Amniotic epithelial cell (primary cell): ENCODE results near the gene KRTAP3-3.

Source experiments
- DNase-seq: peaks from one replicate; pipeline ENCODE4 v3.0.0-alpha.2; 2010; ENCODE audit warnings: low read depth

KRTAP3-3 gene

DNA sequence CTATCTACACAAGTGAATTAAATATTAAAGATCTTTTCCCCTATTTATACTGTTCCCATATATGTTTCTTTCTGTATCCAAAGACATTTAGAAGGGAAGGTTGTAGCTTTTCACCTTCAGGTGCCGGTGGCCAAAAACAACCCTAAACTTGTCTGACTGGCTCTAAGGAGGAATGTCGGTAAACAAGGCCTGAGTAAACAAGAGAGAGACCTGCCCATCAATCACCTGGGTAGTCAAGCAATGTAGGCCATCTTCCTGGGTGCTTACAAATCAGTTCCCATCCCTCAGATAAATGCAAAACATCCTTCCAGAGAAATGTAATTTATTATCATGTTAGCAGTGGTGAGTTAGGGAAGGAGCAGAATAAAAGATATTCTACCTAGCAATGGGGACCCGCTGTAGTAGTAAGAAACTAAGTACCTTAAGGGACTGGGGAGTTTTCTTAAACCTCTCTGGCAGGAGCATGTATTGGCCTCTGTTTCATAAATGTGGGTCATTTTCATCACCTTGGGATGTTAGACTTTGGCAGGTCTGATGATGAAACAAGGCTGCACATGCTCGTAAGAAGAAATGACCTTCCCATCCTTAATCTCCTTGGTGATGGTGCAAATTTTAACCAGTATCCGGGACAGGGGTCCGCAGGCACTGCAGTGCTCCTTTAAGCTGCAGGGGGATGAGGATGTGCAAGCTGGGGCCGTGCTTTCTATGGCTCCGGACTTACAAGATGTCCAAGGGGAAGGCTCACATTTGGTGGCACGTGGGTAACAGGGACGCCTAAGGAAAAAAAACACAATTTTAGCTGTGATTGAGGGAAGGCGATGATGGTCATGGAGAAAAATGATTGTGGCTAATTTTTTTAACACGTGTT is 35.6 kb downstream of the KRTAP3-3 start:
- DNase-seq = no peak

DNA sequence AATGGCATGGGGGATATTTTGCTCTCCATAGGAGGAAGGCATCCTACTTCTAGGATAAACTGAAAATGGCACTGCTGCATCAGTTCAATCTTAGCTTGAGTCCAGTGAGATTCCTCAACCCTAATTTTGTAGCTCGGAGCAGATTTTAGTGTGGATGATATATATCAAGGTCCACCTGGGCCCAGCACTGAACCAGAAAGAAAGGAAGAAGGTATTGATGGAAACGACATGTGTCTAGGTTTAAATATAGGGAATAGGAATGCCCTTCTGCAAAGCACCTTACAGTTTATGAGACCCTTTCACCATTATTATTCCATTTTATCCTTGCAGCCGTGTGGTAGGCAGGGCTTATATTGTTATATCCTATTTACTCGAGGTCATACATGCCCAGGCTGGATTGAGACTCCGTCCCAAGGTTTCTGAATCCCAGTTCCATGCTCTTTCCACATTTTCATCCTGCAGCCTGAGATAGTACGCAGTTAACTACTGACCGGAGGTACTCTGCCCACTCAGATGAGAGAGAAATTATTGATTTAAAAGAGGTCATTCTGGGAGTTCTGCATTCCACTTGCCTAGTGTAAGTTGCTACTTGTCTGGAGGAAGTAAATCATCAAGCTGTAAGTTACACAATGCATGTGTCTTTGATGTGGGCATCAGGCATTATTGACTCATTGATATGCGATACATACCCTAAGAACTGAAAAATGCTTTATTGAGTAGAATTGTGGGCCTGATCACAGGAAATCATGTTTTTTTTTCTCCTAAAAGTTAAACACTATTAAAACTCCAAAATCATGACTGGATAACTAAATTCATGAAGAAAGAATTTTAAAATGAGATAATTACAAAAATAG is 37.3 kb downstream of the KRTAP3-3 start:
- peak; percentile 86 for DNase-seq

DNA sequence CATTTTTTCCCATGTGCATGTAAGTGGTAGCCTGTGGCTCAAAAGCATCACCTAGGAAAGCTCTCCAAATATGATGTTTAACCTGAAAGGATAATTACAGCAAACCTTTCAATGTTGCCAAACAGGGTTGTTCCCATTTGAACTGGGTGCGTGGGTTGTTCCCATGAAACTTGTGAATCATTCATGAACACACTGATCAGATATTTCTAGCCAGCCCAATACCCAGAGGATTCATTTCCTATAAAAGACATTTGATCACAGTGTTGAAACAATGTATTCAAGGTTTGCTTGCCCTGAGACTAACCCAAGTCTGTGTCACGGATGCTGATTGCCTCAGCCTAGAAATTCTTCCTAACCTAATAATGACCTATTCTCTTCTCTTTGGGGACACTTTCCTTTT is 40.1 kb downstream of the KRTAP3-3 start:
- peak; percentile 59 for DNase-seq

DNA sequence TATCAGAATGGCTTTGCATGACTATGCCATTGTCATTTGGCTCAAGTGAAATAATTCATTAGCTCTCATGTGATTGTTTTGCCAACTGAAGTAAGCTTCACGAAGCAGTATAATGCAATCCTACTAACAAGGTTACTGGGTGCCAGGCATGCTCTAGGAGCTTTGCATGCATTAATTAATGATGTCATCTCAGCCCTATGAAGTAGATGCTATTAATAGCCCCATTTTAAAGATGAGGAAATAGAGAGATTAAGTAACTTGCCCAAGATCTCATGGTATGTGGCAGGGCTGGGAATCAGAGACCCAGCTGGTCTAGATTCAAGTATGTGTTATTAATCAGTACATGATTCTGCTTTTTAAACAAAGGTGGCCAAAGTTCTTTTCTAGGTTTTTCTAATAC is 41.3 kb downstream of the KRTAP3-3 start:
- DNase-seq = peak; percentile 89

DNA sequence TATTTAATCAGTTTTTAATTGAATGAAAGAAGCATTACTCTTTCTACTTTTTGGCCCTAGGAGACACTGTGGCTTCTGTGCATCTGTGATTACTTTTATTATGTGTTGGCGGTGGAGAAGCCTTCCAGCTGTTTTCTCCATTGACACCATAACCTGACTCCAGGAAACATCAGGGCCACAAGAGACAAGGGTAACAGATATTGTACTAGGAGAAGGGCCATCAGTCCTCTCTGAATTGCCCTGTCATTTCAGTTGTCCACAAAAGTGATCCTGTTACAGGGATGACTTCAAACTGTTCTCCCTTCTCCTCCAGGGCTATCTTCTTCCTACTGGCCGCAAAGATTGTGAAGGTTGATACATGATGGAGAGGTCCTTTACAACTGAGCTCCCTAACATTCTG is 41.8 kb downstream of the KRTAP3-3 start:
- no peak for DNase-seq

DNA sequence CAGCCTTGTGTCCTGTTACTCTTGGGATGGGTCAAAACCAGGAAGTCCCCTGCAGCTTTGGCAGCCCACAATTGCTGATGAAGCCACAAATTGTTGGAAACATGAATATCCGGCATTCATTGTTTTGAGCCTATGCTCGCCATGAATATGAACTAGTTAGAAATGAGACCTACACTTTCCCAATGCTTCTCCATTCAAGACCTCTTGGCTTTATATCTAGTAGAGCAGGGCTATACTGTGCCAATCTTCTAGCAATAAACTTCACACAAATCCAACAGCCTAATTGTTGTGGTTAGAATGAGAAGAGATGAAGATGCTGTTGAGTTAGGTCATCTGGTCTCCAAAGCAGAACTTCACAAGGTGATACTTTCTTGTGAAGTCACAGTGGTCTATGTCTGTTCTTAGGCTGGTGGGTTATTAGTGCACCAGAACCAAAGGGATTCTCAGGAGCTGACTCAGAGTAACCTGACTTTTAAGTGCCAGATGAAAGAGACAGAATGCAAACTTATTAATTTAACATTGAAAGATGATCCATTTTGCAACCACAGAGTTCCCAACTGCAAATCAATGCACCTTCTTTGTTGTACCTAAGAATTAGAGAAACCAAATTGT is 42.8 kb downstream of the KRTAP3-3 start:
- no peak for DNase-seq

DNA sequence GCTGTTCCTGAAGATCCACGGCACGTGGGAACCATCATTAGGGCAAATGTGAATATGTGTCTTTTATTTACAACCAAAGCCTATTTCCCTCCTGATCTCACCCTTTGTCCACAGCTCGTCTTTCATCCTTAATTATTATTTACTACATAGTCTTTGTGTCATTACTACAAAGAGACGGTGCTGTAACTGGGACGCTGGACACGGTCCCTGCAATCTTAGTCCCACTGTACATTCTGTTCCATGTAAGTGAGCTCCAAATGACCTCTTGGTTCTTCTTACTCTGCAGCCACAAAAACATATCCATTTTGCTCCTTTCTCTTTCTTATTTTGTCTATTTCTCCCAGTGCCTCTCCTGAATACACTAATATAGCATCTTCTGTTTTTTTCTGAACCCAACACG is 43.8 kb downstream of the KRTAP3-3 start:
- DNase-seq = no peak

DNA sequence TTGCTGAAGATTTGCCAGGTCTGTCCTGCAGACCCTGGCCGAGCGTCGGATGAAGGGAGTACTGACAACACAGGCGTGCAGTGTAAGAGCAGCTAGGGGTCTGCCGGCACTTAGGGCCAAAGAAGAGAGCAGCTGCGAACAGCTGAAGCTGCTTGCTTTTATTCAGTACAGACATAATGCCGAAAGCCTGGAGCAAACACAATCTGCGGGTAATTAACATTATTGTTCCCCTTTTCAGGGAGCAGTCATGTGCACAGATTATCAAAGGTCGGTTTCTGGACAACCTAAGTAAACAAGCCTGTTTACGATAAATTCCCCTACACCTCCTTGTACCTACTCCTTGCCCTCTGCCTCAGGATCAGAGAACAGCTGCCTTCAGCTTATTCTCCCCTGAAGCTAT is 44.5 kb downstream of the KRTAP3-3 start:
- no peak for DNase-seq

DNA sequence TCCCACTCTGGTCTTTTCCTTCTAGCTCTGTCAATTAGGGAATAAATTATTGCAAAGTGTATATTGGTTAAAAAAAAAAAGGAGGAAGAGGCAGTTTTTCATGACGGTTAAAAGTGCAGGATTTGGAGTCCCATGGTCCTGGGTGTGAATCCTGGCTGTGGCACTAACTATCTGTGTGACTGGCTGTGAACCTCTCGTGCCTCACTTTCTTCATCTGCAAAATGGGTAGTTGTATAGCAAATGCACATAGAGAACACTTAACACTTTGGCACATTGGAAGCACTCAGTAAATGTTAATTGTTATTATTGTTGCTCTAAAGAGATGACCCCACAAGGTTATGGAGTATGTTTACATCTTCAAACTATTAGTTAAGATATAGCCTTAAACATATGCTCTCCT is 46.0 kb downstream of the KRTAP3-3 start:
- DNase-seq = no peak

DNA sequence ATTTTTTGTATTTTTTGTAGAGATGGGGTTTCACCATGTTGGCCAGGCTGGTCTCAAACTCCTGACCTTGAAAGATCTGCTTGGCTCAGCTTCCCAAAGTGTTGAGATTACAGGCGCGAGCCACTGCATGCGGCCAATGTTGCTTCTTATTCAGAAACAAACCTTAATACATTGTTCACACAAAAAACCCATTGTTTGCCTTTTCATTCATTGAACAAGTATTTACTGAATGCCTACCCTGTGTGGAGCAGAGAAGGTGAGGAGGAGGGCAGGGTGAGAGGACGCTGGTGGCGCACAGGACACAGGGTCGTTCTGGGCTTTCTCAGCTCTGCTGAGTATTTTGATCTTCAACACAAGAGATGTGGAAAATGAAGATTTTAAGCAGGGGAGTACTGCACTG is 48.5 kb downstream of the KRTAP3-3 start:
- no peak for DNase-seq

DNA sequence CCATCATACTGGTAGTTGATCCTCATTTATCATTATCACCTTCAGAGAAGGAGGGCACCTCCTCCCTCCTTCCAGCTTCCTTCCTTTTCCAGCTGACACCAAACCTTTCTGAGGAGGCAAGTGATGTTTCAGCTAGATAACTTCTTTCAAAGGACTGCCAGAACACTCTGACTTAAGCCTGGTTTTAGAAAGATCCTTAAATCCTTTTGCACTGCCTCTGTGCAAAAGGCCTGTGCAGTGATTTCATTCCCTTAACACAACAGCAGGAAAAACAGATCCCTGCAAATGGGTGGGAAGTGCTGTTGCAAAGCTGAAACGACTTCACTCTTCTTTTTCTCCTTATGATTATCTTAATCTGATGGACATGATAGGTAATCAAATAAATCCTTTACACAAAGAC is 49.4 kb downstream of the KRTAP3-3 start:
- no peak for DNase-seq
